Cardiac muscle cell (in vitro differentiated cells and primary cell): ENCODE results near the gene NUAK1. TPM values are rescaled to one million over a fixed set of nuclear protein-coding genes. Genes with fewer than 3 reads are reported as not detected.
A peak's percentile ranks its signal among the peaks of the same experiment; 100 is the strongest.

Experiments used
- DNase-seq, 2 donors: peaks; one replicate each; pipeline versions ENCODE4 v3.0.0 to v3.0.0-alpha.2; 2010 to 2017; ENCODE audit warnings: low read depth in 1 of 2, low spot score in 1 of 2
- H3K27ac ChIP-seq: fragments of 200-600 bp; sonication (generic); 2 replicates; pipeline ENCODE4 v1.5.1; 2016
- H3K27me3 ChIP-seq: fragments of 200-600 bp; sonication (generic); 2 replicates; pipeline ENCODE4 v1.6.0; 2016; ENCODE audit warnings: control low read depth
- H3K36me3 ChIP-seq: fragments of 200-600 bp; sonication (generic); 2 replicates; pipeline ENCODE4 v1.5.1; 2016; ENCODE audit warnings: control low read depth
- H3K4me1 ChIP-seq: fragments of 200-600 bp; sonication (generic); 2 replicates; pipeline ENCODE4 v1.8.1; 2017; ENCODE audit warnings: low read depth, mild to moderate bottlenecking, mixed run types
- H3K4me3 ChIP-seq: fragments of 200-600 bp; sonication (generic); 2 replicates; pipeline ENCODE4 v1.5.1; 2016; ENCODE audit warnings: mild to moderate bottlenecking
- H3K9me3 ChIP-seq: fragments of 200-600 bp; sonication (generic); 2 replicates; pipeline ENCODE4 v1.5.1; 2017; ENCODE audit warnings: low read depth, mild to moderate bottlenecking, control low read depth
- polyA plus RNA-seq: library from polyadenylated mRNA; unstranded; fragments of >200 nt; fragmentation: Nextera tagmentation; extraction: Ambion mirVana; gene quantifications from 2 replicates; pipeline ENCODE4 v1.2.1, GENCODE V29; 2016
- total RNA-seq: library from RNA; depleted of rRNA; stranded (reverse); fragments of >200 nt; gene quantifications from 2 replicates; pipeline ENCODE4 v1.2.3, GENCODE V29; 2016
- TF ChIP-seq, protein P1 (sequence below): IDR thresholded peaks from 2 replicates; pipeline ENCODE4 v1.5.1; 2012; ENCODE audit warnings: low read depth, mild to moderate bottlenecking, low read length

NUAK1 gene
- total and polyA plus RNA-seq, 2 experiments from 2014 or later = 2.9 to 7.2 TPM

DNA sequence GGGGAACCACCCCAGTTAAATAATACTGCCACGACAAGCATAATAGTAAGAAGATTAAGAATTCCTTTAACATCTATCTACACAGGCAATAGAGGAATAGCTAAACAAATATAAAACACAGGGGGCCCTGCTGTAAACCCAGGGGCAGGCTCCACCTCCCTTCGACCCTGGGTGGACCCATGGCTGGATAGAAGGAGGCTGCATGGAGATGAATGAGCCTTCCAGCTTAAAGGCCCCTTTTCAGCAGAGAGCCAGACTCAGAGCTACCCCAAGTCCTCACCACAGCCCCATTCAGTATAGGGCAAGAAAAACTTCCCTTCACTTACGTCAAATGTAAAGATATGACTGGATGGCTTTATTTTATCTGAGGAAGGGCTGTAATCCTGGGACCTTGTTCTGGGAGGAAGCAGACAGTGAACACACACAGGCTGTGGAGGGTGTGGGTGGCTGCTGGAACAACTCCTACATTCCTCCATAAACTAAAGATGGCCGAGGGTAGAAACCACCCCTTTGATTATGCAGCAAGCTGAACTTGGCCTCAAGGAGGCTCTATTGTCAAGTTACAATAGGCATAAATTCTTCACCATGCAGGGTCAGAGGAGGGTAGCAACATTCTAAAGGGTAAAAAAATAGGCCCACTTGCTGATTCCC lies 30.4 kb downstream of the NUAK1 start:
- Histone ChIP-seq H3K27ac (no peak overlapping the region), H3K4me3 (no peak overlapping the region)
- peak in 1 of 2 donors; percentile 91 for DNase-seq

DNA sequence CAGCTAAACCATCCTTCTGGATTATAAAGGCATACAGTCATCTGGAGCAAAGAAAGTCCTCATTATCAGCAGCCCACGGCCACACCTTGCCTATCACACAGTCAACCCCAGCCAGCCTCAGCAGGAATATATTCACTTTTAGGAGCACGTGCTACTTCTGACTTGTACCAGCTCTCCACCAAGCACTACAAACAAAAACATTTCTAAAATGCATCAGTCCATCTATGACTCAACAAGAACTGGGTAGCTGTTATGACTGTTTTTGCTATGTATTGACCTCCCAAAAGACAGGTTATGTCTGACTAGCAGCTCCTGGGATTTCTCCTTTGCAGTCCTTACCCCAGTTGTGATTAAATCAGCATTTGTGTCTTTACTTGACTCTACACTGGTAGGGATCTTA lies 31.2 kb downstream of the NUAK1 start:
- Histone ChIP-seq H3K27me3 (no peaks in the 10 kb centered on the region), H3K4me1 (peaks cover 23% of the 10 kb centered on the region), H3K4me3 (no peak overlapping the region), H3K27ac (peak overlapping the region; percentile 18), H3K36me3 (no peaks in the 10 kb centered on the region), H3K9me3 (no peaks in the 10 kb centered on the region)
- DNase-seq = peak in 1 of 2 donors; percentile 26
- TF ChIP-seq, protein P1, sequence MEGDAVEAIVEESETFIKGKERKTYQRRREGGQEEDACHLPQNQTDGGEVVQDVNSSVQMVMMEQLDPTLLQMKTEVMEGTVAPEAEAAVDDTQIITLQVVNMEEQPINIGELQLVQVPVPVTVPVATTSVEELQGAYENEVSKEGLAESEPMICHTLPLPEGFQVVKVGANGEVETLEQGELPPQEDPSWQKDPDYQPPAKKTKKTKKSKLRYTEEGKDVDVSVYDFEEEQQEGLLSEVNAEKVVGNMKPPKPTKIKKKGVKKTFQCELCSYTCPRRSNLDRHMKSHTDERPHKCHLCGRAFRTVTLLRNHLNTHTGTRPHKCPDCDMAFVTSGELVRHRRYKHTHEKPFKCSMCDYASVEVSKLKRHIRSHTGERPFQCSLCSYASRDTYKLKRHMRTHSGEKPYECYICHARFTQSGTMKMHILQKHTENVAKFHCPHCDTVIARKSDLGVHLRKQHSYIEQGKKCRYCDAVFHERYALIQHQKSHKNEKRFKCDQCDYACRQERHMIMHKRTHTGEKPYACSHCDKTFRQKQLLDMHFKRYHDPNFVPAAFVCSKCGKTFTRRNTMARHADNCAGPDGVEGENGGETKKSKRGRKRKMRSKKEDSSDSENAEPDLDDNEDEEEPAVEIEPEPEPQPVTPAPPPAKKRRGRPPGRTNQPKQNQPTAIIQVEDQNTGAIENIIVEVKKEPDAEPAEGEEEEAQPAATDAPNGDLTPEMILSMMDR = no peak

More for the DNA sequence above, 30.4 kb downstream of the NUAK1 start:
- Histone ChIP-seq H3K9me3 (no peaks in the 10 kb centered on the region), H3K36me3 (no peaks in the 10 kb centered on the region), H3K4me1 (peaks cover 26% of the 10 kb centered on the region), H3K27me3 (no peaks in the 10 kb centered on the region)
- TF ChIP-seq, protein P1 = peak; percentile 30

DNA sequence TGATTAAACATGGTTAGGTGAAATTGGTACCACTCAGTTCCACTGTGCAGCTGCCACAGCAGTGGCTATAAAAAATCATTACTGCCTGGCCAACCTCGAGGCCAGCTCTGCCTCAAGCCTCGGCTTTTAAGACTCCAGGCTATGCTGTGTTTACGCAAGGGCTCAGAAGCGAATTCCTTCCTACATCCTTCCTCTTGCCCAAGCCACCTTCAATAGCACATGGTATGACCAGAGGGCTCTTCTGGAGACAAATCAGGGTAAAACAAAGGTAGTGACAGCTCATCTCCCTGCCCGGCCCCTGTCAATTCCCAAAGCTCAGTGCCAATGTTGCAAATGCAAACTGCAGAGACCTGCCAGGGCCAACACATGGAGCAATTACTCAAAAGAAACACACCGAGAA lies 31.9 kb downstream of the NUAK1 start:
- Histone ChIP-seq H3K36me3 (no peaks in the 10 kb centered on the region), H3K27me3 (no peaks in the 10 kb centered on the region), H3K4me1 (peaks cover 28% of the 10 kb centered on the region), H3K27ac (peak overlapping the region; percentile 12), H3K4me3 (no peak overlapping the region), H3K9me3 (no peaks in the 10 kb centered on the region)
- peak in 1 of 2 donors; percentile 60 for DNase-seq
- TF ChIP-seq, protein P1 = no peak

DNA sequence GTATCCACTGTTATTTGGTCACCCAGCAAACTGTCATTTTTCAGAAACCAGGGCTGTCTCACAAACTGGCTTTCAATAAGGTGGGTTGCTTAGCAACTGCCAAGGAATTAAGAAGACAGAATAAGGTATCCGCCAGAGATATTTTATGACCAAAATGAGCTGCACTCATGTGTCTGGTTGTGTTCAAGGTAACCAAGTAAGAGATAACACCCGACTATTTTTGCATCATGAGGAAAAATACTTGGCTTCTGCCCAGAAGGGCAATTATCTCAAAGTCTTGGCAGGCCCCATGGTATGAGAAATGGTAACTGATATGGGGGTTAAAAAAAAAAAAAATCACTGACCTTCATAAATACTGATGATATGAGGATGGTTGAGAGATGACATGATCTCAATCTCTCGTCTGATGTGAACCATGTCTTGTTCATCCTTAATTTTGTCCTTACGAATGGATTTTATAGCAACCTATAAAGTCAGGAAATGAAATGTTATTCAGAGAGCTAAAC lies 32.6 kb downstream of the NUAK1 start:
- no peak overlapping the region for H3K4me3 ChIP-seq
- H3K36me3 ChIP-seq = no peaks in the 10 kb centered on the region
- peaks cover 36% of the 10 kb centered on the region for H3K4me1 ChIP-seq
- no peaks in the 10 kb centered on the region for H3K9me3 ChIP-seq
- TF ChIP-seq, protein P1 = no peak
- peak overlapping the region; percentile 10 for H3K27ac ChIP-seq
- no peaks in the 10 kb centered on the region for H3K27me3 ChIP-seq
- DNase-seq = peak in 1 of 2 donors; percentile 22

DNA sequence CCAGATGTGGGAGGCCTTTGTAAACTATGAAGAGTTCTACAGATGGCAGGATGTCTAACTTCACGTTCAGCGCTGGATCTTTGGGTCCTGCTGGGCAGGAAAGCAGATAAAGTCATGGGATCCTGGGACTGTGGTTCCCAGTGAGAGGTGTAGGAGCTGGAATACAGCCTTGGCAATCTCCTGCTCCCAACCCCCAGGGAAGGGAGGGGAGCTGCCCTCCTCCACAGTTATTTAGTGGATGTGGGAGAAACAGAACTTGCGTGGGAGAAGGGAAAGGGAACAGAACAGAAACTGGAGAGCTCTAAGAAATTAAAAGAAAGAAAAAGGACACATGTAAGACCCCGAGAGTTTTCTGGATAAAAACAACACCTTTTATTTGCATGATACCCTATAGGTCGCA lies 37.0 kb downstream of the NUAK1 start:
- peak in 1 of 2 donors; percentile 30 for DNase-seq
- Histone ChIP-seq H3K9me3 (no peaks in the 10 kb centered on the region), H3K27ac (peak overlapping the region; percentile 27), H3K36me3 (no peaks in the 10 kb centered on the region), H3K4me3 (no peak overlapping the region), H3K4me1 (peaks cover 29% of the 10 kb centered on the region), H3K27me3 (no peaks in the 10 kb centered on the region)
- TF ChIP-seq, protein P1 = no peak
